ENCODE measurements around the gene DERL2.

DNA sequence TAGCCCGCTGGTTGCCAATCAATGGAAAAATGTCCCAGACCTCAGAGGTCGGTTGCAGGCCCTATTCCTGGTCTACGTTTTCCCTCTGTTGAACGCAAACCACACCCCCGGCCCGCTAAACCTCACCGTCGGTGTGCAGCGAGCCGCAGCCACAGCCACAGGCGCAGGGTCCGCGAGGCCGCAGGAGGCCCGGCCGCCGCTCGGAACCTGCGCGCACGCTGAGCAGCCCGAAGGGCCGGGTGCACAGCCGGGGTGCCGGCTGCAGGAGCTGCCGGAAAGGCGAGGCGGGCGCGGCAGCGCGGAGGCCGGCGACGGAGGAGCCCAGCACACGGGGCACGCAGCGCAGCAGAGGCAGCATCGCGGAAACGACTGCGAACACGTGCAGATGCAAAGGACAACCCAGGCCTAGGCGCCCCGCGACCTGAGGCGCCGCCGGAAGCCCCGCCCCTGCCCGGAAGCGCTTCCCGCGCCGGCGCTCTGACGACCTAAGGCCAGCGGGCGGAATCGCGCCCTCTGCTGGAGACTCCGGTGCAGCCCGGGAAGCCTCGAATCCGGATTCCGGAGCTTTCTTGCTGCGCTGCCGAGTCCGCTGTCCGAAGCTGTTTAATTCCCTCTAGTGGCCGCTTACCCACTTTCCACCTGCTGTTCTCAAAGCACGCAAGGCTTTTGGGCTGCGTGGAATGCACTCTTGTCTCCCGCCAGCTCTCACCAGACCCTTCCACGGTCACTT, 47.1 kb downstream of the DERL2 start, which contains the start of gene C1QBP:
- TF ChIP-seq POLR2A (IDR thresholded peaks at IDR 0.05; ENCODE audit: low read length) (peak; percentile 70), GATA1 (IDR thresholded peaks at IDR 0.05; ENCODE audit: low read depth, low read length) (no peak)
